Suprapubic skin (tissue), 3 donors: ENCODE data around the gene TUNAR.

Source experiments
- CTCF ChIP-seq, 2 donors: fragments of 200-600 bp in 1 of 2; fragments of 450-650 bp in 1 of 2; sonication (generic) in 1 of 2; IDR thresholded peaks; one replicate each; pipeline ENCODE4 v1.5.1; 2016 to 2019; ENCODE audit warnings: antibody characterized with exemption in 2 of 2, mild to moderate bottlenecking in 1 of 2, moderate library complexity in 1 of 2
- EP300 ChIP-seq: sonication (generic); formaldehyde crosslinking; IDR thresholded peaks from one replicate; pipeline ENCODE4 v1.6.1; 2017; ENCODE audit warnings: antibody characterized with exemption
- POLR2A ChIP-seq, 2 donors: fragments of 450-650 bp; IDR thresholded peaks; one replicate each; pipeline ENCODE4 v1.6.1; 2017; ENCODE audit warnings: antibody characterized with exemption in 2 of 2, mild to moderate bottlenecking in 2 of 2, moderate library complexity in 2 of 2

DNA sequence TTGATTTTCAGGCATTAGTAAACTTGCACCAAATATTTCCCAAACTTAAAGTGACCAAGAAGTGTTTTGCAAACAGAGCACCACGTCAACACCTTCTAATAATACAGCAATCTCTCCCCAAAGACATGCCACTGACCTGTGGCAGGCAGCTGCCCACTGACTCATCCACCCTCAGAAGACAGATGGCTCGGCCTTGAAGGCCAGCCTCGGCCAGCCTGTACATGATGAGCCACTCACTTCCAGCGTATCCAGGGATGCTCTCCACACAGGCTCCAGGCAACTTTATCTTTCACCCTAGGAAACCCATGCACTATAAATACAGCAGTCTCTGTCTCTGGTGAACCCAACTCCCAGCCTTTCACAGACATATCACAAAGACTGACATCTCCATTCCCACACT is 62.7 kb downstream of the TUNAR start:
- TF ChIP-seq CTCF (IDR thresholded peaks at IDR 0.05) = no peak
- TF ChIP-seq EP300 = no peak
- TF ChIP-seq POLR2A (IDR thresholded peaks at IDR 0.05) = no peak
